Activated T-helper 1 cell treated with anti-CD3 and anti-CD28 coated beads, Interleukin-12 subunit alpha, Interleukin-12 subunit beta, Interleukin-2, Interleukin-4 antibody, amounts not matched to agents 30 ng/mL and 10 ng/mL and 1 ng/mL, durations not matched to agents 14 hours and 24 hours and 36 hours (primary cell): ENCODE results near the gene METTL23. TPM values are rescaled to one million over a fixed set of nuclear protein-coding genes. Genes with fewer than 3 reads are reported as not detected.
A peak's percentile ranks its signal among the peaks of the same experiment; 100 is the strongest.
"Not testable (repeated sequence)": the region's sequence is repeated elsewhere in the genome, so short reads cannot be mapped to it uniquely, and the experiment has no call there.

Experiments used
- DNase-seq: peaks from one replicate; pipeline ENCODE4 v3.0.0; 2021; ENCODE audit warnings: low spot score
- H3K27ac Mint-ChIP-seq: one replicate; pipeline ENCODE4 v1.8.0; 2021; ENCODE audit warnings: mild to moderate bottlenecking, mixed read lengths
- H3K27me3 Mint-ChIP-seq: one replicate; pipeline ENCODE4 v1.8.0; 2022; ENCODE audit warnings: mild to moderate bottlenecking, moderate library complexity, mixed read lengths; ENCODE audit not compliant: insufficient read depth
- H3K36me3 Mint-ChIP-seq: one replicate; pipeline ENCODE4 v1.8.0; 2021; ENCODE audit warnings: low read depth, mixed read lengths
- H3K4me1 Mint-ChIP-seq: one replicate; pipeline ENCODE4 v1.8.0; 2021; ENCODE audit warnings: low read depth, mixed read lengths
- H3K4me3 Mint-ChIP-seq: one replicate; pipeline ENCODE4 v1.8.0; 2021; ENCODE audit warnings: mild to moderate bottlenecking, moderate library complexity, mixed read lengths
- H3K9me3 Mint-ChIP-seq: one replicate; pipeline ENCODE4 v1.8.0; 2021; ENCODE audit warnings: mixed read lengths
- intact Hi-C: fragments of 100-400 bp; cut with micrococcal nuclease; formaldehyde crosslinking; loops from one replicate; pipeline ENCODE4 v1.15.1; 2024
- total RNA-seq: library from RNA; stranded (reverse); gene quantifications from 2 replicates; pipeline ENCODE4 v1.2.3, GENCODE V29; 2022

METTL23 gene
- total RNA-seq, 1 donor from 2014 or later: 38.2 TPM

DNA sequence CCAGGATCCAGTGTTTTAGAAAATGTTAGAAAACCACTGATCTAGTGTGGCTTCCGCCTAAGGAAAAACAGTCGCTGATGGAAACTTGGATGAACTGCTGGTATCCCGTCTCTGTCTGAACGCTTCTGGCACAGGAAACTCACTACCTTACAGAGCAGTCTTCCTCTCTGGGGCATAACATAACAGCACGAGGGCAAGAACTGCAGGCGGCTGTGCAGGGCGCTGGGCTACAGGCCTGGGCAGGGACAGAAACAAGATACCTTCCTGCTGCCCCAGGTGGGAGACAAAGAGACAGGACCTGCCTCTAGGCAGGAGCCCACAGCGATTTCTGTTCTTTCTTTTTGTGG is 26.4 kb upstream of the METTL23 start:
- DNase-seq: no peak
- no peaks in the 10 kb centered on the region for H3K36me3 Mint-ChIP-seq
- intact Hi-C loops: no loop called here
- peaks cover 6% of the 10 kb centered on the region for H3K4me1 Mint-ChIP-seq
- H3K27ac Mint-ChIP-seq: no peak overlapping the region
- no peak overlapping the region for H3K4me3 Mint-ChIP-seq
- no peaks in the 10 kb centered on the region for H3K9me3 Mint-ChIP-seq
- H3K27me3 Mint-ChIP-seq: peaks cover 6% of the 10 kb centered on the region

DNA sequence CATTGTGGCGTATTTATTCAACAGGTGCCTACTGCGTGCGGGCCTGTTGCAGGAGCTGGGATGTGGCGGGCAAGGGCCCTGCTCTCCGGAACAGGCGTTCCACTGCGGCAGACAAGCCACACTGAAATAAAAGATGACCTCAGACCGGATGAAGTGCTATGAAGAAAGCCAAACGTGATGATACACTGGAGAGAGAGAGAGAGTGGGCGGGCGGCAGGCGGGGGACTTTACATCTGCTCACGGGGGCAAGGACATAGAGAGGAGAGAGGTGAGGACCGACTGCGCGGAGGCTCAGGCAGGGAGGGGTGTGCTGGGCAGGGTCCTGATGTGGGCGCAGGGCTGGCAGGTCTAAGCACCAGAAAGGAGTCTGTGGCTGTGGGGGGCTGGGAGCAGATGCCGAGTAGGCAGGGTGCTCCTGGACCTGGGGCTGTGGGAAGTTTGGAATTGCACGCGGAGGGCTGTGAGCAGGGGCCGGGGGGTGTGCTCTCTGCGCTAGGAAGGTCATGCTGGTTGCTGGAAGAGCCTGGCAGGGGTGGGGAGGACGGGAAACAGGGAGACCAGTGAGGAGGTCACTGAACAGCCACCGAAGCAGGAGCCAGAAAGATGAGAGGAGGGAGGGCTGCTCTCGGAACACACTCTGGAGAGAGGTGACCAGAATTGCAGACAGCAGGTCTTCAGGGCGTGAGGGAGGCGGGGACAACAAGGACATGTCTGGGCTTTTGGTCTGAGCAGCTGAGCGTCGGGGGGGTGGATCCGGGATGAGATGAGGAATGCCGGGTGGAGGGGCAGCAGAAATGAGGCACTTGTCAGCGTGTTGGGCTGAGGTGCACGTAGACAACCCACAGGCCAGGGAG is 25.8 kb upstream of the METTL23 start:
- Mint-ChIP-seq H3K27me3 (peaks cover 6% of the 10 kb centered on the region), H3K4me3 (no peak overlapping the region)

DNA sequence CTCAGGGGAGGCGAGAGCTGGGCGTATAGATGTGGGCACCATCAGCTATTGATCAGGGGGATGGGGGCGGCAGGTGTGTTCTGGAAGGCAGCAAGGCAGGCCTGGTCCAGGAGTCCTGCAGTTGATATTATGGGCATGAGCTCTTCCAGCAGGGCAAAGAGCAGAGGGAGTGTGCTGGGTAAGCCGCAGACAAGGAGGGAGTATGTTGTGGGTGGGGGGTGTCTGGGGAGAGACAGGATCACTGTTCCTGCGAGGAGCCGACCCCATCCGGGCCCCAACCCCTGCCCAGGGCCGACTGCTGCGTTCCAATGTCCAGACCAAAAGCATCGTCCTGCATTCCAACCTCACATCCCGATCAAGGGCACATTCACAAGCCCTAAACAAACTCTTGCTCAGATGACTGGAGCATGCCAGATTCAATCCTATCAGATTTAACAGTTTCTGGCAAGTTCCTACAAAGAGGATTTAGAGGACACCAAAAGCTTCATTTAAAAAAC is 25.1 kb upstream of the METTL23 start:
- DNase-seq: no peak
- Mint-ChIP-seq H3K9me3 (no peaks in the 10 kb centered on the region), H3K27me3 (peaks cover 6% of the 10 kb centered on the region), H3K4me3 (no peak overlapping the region), H3K27ac (no peak overlapping the region), H3K4me1 (no peaks in the 10 kb centered on the region), H3K36me3 (no peaks in the 10 kb centered on the region)
- intact Hi-C loops: no loop called here

More for the DNA sequence above, 25.8 kb upstream of the METTL23 start:
- Mint-ChIP-seq H3K4me1 (peaks cover under 1% of the 10 kb centered on the region), H3K36me3 (no peaks in the 10 kb centered on the region), H3K27ac (no peak overlapping the region), H3K9me3 (no peaks in the 10 kb centered on the region)
- DNase-seq: no peak
- intact Hi-C loops: no loop called here

DNA sequence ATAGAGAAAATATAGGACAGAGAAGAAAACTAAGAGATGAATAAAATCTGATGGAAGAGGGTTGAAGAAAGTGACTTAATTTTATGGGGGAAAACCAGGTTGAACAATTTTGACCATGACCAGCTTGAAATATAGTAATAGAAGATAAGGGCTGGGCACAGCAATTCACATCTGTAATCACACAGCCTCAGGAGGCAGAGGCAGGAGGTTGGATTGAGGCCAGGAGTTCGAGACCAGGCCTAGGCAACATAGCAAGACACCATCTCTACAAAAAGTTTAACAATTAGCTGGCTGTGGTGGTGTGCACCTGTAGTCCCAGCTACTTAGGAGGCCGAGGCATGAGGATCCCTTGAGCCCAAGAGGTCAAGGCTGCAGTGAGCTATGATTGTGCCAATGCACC is 24.6 kb upstream of the METTL23 start:
- H3K9me3 Mint-ChIP-seq: no peaks in the 10 kb centered on the region

DNA sequence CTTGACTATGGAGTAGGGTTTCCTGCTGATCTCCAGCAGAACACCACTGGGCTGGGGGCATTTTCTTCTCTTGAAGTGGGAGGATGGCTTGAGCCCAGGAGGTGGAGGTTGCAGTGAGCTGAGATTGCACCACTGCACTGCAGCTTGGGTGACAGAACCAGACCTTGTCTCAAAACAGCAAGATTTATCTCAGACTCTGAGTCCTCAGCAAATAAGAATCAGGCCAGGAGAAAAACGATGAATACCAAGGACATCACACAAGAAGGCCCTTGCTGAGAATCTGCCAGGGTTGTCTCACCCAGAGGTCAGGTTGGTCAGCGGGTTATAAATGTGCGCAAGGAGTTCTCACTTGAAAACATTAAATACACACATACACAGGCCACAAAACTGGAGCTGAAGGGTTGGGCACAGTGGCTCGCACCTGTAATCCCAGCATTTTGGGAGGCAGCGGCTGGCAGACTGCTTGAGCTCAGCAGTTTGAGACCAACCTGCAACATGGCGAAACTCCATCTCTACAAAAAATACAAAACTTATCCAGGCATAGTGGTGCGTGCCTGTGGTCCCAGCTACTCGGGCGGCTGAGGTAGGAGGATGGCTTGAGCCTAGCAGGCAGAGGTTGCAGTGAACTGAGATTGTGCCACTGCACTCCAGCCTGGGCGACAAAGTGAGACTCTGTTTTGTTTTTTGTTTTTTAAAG is 23.6 kb upstream of the METTL23 start:
- intact Hi-C loops: no loop called here
- DNase-seq: no peak
- no peaks in the 10 kb centered on the region for H3K4me1 Mint-ChIP-seq
- H3K4me3 Mint-ChIP-seq: no peak overlapping the region
- H3K9me3 Mint-ChIP-seq: no peaks in the 10 kb centered on the region
- H3K27ac Mint-ChIP-seq: no peak overlapping the region
- H3K27me3 Mint-ChIP-seq: peaks cover 6% of the 10 kb centered on the region
- H3K36me3 Mint-ChIP-seq: no peaks in the 10 kb centered on the region

More for the DNA sequence above, 24.6 kb upstream of the METTL23 start:
- Mint-ChIP-seq H3K27me3 (peaks cover 6% of the 10 kb centered on the region), H3K4me1 (no peaks in the 10 kb centered on the region), H3K4me3 (no peak overlapping the region), H3K27ac (no peak overlapping the region), H3K36me3 (no peaks in the 10 kb centered on the region)
- no peak for DNase-seq
- intact Hi-C loops: no loop called here

DNA sequence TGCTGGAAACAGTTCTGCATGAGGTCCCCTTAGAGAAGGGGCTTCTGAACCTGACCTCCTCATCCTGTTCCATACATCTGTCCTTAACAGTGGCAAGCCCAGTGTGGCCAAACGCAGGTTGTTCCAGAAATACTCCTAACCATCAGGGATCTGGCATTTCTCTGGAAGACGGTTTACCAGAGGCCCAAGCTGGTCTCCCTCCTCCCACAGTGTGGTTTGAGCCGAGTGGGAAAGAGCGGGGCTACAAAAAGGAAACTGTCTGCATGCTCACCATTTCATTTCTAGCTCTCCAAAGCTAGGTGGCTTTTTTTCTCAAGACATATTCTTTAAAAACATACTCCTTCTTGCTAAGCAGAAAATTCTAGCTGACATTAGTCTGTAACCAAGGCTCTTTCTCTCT is 21.8 kb upstream of the METTL23 start:
- Mint-ChIP-seq H3K4me3 (no peak overlapping the region), H3K27ac (no peak overlapping the region), H3K9me3 (no peaks in the 10 kb centered on the region), H3K36me3 (no peaks in the 10 kb centered on the region), H3K27me3 (peaks cover 12% of the 10 kb centered on the region), H3K4me1 (no peaks in the 10 kb centered on the region)
- DNase-seq: no peak
- intact Hi-C loops: no loop called here

DNA sequence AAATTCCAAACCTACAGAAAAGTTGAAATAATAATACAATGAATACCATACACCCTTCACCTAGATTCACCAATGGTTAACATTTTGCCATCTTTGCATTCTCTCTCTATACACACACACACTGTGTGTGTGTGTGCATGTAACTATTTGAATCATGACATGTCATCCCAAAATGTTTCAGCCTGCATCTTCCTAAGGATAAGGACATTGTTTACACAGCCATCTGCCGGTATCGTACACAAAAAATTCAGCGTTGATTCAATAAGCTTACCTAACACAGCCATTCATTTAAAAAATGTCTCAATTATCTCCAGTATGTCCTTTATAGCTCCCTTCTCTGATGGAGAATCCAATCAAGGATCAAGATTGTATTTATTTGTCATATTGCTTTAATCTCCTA is 19.8 kb upstream of the METTL23 start:
- Mint-ChIP-seq H3K4me1 (no peaks in the 10 kb centered on the region), H3K36me3 (no peaks in the 10 kb centered on the region), H3K9me3 (no peaks in the 10 kb centered on the region), H3K4me3 (no peak overlapping the region), H3K27ac (no peak overlapping the region), H3K27me3 (peaks cover 9% of the 10 kb centered on the region)
- intact Hi-C loops: no loop called here
- DNase-seq: no peak

DNA sequence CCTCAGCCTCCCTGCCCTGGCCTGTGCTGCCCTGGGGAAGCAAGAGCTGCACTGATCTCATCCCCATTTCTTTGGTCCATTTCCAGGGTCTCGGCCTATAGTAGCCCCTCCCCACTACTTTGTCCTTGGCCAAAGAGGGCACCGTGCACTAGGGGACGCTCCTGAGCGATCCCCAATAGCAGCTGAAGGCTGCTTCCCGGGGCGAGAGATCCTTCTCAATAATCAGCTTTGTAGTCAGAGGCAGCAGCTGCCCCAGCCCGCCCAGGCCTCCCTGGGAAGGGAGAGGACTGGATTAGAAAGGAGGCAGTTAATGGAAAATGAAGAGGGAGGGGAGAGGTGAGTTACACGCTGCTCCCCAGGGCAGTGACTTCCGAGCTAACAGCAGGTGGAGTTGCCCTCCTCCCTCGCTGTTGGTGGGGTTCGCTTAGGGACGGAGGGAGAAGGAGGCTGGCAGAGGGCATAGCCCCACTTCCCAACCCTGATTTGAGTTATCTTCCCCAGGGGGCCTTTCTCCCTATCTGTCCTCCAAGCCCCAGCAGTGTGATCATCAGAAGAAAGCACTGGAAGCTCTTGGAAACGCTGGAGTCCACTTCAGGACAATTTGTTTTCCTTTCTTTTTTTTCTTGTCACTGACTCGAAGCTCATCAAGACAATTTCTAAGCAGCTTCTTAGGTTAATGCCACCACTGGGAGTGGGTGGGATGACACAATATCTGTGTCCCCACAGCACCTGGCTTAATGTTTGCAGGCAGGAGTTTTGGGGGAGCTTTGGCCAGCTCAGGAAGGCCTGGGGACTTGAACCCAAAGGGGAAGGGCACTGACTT is 18.4 kb upstream of the METTL23 start:
- intact Hi-C loops: no loop called here
- peaks cover 1% of the 10 kb centered on the region for H3K4me1 Mint-ChIP-seq
- no peak overlapping the region for H3K4me3 Mint-ChIP-seq
- no peaks in the 10 kb centered on the region for H3K9me3 Mint-ChIP-seq
- peaks cover 6% of the 10 kb centered on the region for H3K27me3 Mint-ChIP-seq
- H3K27ac Mint-ChIP-seq: no peak overlapping the region
- peaks cover 3% of the 10 kb centered on the region for H3K36me3 Mint-ChIP-seq
- DNase-seq: no peak

DNA sequence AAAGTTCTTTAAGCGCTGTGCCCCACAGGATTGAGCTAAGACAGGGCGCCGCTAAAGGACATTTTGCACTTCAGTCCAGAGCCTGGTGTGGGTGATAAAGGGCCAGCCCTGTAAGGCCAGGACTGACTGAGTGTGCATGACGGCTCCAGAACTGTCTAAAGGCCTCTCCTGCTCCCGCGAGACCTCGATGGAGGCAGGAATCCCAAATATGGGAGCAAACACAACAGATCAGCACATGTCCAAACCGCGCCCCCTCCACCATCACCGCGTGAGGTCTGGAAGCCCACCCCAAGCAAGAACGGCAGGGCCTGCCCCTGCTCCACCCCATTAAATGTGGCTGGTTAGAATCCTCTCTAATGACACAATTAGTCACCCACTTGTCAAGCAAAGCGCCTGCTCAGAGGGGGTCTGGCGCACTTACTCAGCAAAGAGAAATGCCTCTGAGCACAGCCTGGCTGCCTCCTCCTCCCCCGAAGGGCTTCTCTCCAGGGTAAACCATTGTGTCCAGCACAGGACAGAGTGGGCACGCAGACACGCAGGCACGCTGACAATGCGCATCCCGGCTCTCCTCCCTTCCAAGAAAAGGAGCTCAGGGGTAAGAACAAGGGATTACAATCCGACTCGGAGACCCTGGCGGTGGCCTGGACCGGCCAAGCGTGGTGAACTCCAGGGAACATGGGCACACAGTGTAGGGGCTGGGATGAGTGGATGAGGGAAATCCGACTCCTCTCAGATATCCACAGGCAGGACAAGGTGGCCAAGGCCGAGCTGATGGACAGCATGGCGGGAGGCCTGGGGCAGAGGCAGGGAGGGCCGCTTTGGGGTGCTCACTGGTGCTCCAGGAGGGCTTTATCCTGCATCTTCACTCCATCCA is 17.3 kb upstream of the METTL23 start:
- Mint-ChIP-seq H3K27ac (no peak overlapping the region), H3K36me3 (peaks cover 12% of the 10 kb centered on the region), H3K4me1 (peaks cover 12% of the 10 kb centered on the region), H3K4me3 (peak overlapping the region; percentile 75), H3K9me3 (no peaks in the 10 kb centered on the region), H3K27me3 (peaks cover 6% of the 10 kb centered on the region)
- no peak for DNase-seq
- intact Hi-C loops: no loop called here

DNA sequence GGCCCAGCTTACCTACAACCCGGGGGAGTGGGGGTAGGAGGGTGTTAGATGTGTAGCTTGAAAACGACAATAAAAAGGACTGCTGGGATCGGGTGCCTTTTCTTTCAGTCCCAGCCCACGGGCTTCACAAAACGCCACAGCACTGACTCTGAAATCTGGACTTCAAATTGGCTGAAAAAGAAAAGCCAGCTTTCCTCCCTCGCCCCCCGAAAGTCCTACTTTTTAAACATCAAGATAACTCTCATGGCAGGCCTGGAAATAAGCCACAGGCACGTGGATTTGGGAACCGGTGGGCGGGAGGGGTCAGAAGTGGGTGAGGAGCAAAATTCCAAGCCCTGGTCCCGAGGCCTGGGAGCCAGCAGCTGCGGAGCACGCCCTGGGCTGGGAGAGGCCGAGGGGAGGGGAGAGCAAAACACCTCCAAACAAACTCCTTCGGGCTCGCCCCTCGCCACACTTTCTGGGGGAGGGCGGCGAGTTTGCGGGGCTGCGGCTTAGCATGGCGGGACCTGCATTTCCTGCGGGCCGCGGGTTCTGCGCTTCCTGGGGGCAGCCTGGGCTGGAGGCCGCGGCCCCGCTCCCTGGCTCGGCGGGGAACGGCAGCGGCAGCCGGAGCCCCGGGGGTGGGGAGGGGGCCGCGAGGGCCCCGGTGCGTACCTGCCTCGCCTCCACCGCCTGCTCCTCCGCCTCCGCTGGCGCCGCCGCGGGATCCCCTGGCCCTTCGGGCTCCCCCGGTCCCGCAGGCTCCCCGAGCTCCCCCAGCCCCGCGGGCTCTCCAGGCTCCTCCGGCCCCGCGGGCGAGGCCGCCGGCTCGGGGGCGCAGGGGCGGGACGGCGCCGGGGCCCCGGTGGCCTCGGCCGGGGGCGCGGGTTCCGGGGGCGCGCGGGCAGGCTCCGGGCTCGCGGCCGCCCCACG is 16.4 kb upstream of the METTL23 start:
- H3K4me1 Mint-ChIP-seq: peaks cover 19% of the 10 kb centered on the region

DNA sequence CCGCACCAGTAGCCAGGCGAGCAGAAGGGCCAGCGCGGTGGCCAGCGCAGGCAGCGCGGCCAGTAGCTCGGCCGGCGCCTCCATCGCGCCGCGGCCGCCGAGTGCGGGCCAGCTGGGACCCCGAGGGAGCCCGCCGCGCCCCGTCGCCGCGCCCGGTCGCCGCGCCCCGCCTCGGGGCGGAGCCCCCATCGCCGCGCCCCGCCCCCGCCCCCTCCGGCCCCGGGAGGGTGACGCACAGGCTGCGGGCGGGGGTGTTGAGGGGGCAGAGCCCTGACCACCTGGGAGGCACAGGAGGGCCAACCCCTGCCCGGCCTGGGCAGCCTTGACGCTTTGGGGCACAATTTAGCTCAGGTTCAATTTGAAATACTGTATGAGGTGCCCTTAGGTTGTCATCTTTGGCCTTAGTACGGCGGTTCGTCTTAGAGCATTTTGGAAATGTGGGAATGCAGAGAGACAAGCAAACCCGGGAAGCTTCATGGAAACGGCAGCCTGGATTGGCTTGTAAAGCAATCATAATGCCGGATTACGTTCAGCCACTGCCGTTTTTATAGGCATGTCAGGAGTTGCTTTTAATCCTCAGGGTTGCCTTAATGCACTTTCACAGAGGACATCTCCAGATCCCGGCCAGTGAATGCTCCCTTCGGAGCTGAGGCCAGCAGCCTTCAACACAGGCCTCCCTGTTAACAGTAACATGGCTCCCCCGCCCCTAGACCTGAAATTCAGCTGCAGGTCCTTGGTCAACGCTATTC is 15.6 kb upstream of the METTL23 start, which contains the start of gene MXRA7:
Gene MXRA7, minus strand, starts transcription at position 103 of the 749 bp plus-strand sequence. Its CDS starts 19 bp downstream, at position 84.
- H3K27ac Mint-ChIP-seq: no peak within 1 kb of the TSS
- H3K4me1 Mint-ChIP-seq: peaks cover 27% of the 10 kb centered on the region
- peaks cover 23% of the 10 kb centered on the region for H3K36me3 Mint-ChIP-seq
- peak; percentile 44 for DNase-seq
- intact Hi-C loops: no loop called here
- H3K27me3 Mint-ChIP-seq: peaks cover 6% of the 10 kb centered on the region
- H3K9me3 Mint-ChIP-seq: no peaks in the 10 kb centered on the region
- H3K4me3 Mint-ChIP-seq: peak within 1 kb of the TSS; percentile 77

More for the DNA sequence above, 16.4 kb upstream of the METTL23 start:
- H3K36me3 Mint-ChIP-seq: peaks cover 17% of the 10 kb centered on the region
- H3K27ac Mint-ChIP-seq, H3K9me3 Mint-ChIP-seq, DNase-seq, intact Hi-C loops, H3K27me3 Mint-ChIP-seq: not testable (repeated sequence)
- H3K4me3 Mint-ChIP-seq: peak overlapping the region; percentile 75
